CD4-positive, alpha-beta T cell treated with Interleukin-4 for 4 hours (primary cell): ENCODE results near the gene NPHP4.
"Not testable (repeated sequence)": the region's sequence is repeated elsewhere in the genome, so short reads cannot be mapped to it uniquely, and the experiment has no call there.

ENCODE experiments used
- DNase-seq: peaks from one replicate; pipeline ENCODE4 v3.0.0-alpha.2; 2020

NPHP4 gene

DNA sequence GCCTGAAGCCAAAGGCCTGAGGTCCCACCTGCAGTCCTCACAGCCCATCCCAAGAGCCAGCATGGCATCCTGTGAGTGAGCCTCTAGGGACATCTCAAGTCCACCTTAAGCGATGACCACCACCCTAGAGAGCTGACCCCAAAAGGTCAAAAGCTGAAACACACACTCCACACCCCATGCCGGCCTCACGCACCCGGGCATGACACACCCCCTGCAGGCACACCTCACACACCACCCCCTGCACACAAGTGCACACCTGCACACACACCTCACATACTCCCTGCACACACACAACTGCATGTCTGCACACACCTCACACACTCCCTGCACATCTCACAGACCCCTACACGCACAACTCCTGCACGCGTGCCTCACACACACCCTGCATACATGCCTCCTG is 118.7 kb downstream of the NPHP4 start:
- DNase-seq = no peak

GRCh38 chr1:5872886-5873285 is 119.3 kb downstream of the NPHP4 start:
- no peak for DNase-seq

DNA sequence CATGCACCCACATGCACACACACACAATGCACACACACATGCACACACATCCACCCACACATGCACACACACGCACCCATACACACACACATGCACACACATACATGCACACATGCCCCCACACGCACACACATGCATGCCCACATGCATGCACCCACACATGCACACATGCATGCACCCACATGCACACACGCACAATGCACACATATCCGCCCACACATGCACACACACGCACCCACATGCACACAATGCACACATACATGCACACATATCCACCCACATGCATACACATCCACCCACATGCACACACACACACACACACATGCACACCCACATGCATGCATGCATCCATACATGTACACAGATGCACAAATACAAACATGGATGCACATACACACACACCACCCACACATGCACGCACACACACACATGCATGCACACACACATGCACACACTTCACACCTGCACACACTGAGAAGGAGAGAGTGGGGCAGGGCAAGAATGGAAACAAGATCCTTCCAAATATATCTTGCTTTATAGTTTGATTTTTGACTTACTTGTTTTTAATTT is 123.2 kb downstream of the NPHP4 start:
- no peak for DNase-seq

- no peak for DNase-seq
These were observed 126.5 kb downstream of the NPHP4 start for GRCh38 chr1:5865774-5866173.

DNA sequence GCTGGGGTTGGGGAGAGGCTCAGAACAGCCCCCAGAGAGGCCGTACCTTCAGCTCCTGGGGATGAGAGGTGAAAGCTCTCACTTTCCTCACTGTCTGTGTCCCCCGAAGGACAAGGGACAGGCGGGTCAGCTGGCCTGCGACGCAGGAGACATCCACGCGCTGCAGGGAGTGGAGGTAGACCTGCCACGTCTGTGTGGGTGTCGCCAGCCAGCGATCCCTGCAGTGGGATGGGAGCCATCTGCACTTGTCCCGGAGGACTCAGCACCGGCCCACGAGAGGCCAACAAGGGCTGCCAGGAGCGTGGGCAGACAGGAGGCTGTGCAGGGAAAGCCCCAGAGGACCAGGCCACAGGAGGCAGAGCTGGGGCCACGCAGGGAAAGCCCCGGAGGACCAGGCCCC is 127.2 kb downstream of the NPHP4 start:
- DNase-seq = no peak

GRCh38 chr1:5864256-5864655 is 128.0 kb downstream of the NPHP4 start:
- no peak for DNase-seq

DNA sequence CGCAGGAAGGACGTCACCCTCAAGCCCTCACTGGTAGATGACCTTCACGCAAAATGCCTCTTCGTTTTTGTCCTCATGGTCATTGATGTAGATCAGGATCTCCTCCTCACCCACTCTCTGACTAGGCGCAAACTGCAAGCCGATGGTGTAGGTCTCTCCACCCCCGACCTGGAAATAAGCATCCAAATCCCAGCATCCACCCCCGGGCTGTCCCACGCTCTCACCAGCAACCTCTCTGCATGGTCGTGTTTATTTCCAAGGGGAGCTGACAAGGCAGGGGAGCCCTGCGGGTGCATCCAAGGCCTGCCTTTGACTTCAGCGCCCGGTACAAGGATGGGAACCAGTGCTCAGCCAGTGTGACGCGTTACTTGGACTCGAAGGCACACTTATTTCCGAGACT is 129.0 kb downstream of the NPHP4 start:
- no peak for DNase-seq

GRCh38 chr1:5861871-5862825 is 130.1 kb downstream of the NPHP4 start:
- DNase-seq = no peak

- no peak for DNase-seq
These were observed 131.9 kb downstream of the NPHP4 start for GRCh38 chr1:5860277-5860676.

GRCh38 chr1:5859766-5860165 is 132.5 kb downstream of the NPHP4 start:
- no peak for DNase-seq

DNA sequence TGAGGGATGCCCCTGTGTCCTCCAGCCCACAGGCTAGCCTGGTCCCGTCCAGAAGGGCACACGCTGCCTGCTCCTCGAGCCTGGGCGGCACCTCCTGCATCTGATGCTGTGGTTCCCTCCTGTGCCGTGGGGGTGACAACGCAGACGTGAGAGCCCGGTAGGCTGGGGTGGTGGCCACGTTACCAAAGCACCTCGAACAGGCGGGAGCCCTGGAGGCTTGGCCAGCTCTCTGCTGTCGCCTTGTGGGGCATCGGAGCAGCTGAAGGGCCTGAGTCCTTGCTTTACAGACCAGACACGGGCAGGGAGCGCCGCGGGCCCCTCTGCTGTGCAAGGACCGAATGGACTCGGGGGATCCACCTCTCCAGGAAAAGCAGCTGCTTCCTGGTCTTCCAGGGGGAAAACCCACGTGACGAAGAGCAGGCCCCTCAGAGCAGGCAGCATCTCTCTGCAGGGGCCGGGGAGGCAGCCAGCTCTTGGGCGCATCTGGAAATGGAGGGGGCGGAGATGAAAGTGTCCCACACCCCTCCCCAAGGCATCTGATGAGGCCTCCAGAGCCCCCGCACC is 133.3 kb downstream of the NPHP4 start:
- DNase-seq = no peak

GRCh38 chr1:5858246-5858645 is 134.0 kb downstream of the NPHP4 start:
- no peak for DNase-seq

DNA sequence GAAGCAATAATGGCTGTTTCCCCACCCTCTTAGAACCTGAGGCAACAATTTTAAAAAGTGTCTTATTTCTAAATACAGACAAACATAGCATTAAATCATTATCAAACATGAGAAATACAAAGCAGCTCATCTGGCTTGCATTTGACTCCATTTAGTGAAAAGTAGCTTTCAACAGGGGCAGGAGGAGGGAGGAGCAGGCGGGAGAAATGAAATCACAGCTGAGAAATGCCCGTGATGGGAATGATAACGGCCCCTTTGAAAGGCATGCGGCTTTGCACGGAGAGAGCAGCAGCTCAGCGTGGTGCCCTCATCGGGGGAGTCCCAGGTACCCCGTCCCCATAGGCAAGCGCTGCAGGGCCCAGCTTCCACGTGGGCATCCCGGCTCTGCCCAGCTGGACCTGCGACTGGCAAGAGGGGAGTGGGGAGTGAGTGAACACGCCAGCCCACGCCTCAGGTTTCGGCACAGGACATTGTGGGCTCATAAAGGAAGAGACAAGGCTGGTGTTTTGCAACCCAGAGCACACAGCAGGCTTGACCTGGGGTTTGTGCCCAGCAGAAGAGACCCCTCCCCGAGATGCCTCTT is 134.6 kb downstream of the NPHP4 start:
- DNase-seq = no peak

DNA sequence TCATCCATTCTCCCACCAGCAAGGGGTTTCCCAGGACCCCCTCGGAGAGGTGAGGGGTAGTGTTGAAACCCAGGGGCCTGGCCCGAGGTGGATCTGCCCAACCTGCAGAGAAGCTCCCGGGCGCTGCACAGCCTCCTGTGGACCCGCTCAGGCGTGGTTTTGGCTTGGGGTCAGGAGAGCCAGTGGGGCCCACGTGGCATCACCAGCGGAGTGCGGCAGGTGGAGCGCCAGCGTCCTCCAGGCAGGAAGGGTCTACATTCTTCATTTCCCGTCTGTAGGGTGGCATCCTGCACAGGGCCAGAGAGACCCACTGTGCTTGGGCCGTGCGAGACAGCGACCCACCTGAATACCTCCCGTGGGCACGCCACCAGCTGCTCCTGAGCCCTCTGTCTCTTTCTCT is 135.2 kb downstream of the NPHP4 start:
- DNase-seq = no peak

GRCh38 chr1:5856246-5856815 is 135.9 kb downstream of the NPHP4 start:
- DNase-seq = no peak

GRCh38 chr1:5855196-5855897 is 136.9 kb downstream of the NPHP4 start:
- DNase-seq = no peak

- no peak for DNase-seq
These were observed 137.5 kb downstream of the NPHP4 start for GRCh38 chr1:5854754-5855153.

GRCh38 chr1:5853858-5854257 is 138.4 kb downstream of the NPHP4 start:
- DNase-seq = not testable (repeated sequence)

DNA sequence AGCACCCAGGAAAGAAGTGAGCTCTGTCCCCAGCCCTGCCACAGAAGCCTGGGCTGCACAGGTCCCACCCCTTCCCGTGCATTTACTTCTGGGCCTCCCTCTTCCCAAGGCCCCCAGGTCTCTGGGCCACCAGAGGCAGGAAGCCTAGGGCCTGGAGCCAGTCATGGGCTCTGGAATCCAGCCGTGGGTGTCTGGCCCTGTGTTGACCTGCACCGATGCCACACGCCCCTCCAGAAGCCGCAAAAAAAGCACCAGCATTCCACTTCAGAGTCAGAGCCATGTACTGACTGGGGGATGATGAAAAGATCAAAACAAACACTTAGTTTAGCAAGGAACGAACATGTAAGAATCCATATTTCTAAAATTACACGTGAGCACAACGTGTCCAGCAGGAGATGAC is 141.7 kb downstream of the NPHP4 start:
- DNase-seq = no peak

- no peak for DNase-seq
These were observed 142.7 kb downstream of the NPHP4 start for GRCh38 chr1:5849550-5849949.

DNA sequence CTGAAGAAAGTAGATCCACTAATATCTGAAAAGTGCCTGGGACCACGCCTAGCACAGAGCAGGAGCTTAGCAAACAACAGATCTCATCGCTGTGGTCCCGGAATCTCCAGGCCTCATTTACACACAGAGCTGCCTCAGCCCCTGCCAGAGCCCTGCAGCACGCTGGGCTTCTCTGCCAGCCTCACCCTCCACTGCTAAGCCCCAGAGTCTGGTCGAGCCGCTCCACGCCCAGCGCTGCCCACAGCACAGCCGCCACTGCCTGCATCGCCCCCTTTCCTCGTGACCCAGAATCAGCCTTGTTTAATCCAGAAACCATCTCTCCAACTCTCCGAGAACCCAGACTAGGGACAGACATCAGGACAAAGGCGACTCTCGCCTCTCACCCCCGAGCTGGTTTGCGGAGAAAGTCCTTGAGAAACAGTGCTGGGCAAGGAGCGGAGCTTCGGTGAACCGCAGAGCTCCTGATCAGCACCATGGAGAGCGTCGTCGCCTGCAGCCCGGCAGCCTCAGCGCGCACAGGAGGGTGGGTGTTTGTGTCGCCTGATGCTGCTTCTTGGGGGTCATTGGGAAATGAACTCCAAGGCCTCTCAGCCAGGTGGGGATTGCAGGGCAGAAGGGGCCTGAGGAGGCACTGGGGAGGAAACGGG is 145.1 kb downstream of the NPHP4 start:
- no peak for DNase-seq

DNA sequence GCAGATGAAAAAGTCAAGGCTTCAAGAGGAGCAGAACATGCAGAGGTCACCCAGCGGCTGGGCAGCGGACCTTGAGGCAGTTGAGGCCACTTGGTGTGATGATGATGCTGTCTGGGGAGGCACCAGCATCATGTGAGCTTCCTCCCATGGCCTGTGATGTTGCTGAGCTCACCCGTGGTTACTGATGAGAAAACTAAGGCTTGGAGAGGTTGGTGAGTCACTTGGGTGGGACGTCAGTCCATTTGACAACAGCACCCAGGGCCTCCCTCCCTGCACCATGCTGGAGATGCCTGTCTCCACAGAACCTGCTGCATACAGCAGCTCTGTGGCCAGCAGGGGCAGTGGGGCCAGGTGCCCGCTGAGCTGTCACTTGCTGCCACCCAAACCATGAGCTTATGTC is 146.8 kb downstream of the NPHP4 start:
- no peak for DNase-seq
